ENCODE data around the gene LMX1A.

DNA sequence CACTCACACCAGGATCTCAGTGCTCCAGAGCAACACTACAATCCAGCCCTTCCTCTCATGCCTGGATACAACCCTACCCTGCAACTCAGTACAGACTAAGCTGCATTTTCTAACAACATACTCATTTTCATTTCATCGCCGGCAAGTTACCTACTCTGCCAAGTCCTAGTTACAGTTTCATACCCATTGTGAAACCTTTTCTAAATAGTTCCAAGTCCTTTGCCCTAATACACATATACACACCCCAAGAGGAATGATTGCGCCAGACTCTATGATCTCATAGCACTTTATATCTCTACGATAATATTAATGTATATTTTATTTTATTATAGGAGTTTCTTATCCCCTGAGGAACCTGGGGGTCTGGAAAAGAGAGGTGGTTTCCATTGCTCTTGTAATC, 122.4 kb downstream of the LMX1A start:
- TF ChIP-seq, protein P1, sequence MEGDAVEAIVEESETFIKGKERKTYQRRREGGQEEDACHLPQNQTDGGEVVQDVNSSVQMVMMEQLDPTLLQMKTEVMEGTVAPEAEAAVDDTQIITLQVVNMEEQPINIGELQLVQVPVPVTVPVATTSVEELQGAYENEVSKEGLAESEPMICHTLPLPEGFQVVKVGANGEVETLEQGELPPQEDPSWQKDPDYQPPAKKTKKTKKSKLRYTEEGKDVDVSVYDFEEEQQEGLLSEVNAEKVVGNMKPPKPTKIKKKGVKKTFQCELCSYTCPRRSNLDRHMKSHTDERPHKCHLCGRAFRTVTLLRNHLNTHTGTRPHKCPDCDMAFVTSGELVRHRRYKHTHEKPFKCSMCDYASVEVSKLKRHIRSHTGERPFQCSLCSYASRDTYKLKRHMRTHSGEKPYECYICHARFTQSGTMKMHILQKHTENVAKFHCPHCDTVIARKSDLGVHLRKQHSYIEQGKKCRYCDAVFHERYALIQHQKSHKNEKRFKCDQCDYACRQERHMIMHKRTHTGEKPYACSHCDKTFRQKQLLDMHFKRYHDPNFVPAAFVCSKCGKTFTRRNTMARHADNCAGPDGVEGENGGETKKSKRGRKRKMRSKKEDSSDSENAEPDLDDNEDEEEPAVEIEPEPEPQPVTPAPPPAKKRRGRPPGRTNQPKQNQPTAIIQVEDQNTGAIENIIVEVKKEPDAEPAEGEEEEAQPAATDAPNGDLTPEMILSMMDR (IDR thresholded peaks at IDR 0.05) = no peak
- TF ChIP-seq POLR2A (IDR thresholded peaks at IDR 0.05) = no peak

All from Peyer's patch (tissue), 4 donors.